ENCODE results near the gene EPB41L2. TPM values are rescaled to one million over a fixed set of nuclear protein-coding genes. Genes with fewer than 3 reads are reported as not detected.

The EPB41L2 gene
- total RNA-seq, 1 donor from 2014 or later = 66.3 TPM

GRCh38 chr6:130997061-130997753 is 65.8 kb downstream of the EPB41L2 start:
- H3K4me3 Mint-ChIP-seq = peak overlapping the region; percentile 0
- DNase-seq (ENCODE audit: low spot score in 2 of 2, unreplicated experiment in 2 of 2) = no peak
- H3K27ac Mint-ChIP-seq = peak overlapping the region; percentile 40
- H3K4me1 Mint-ChIP-seq = peaks cover 48% of the 10 kb centered on the region
- peaks cover 2% of the 10 kb centered on the region for H3K36me3 Mint-ChIP-seq
- H3K27me3 Mint-ChIP-seq (ENCODE audit: low read depth) = no peaks in the 10 kb centered on the region
- TF ChIP-seq CTCF (IDR thresholded peaks at IDR 0.05; ENCODE audit: unreplicated experiment) = no peak
- peaks cover 5% of the 10 kb centered on the region for H3K9me3 Mint-ChIP-seq

- Mint-ChIP-seq H3K27me3 (ENCODE audit: low read depth) (no peaks in the 10 kb centered on the region), H3K4me3 (no peak overlapping the region), H3K27ac (no peak overlapping the region), H3K4me1 (peaks cover 43% of the 10 kb centered on the region), H3K9me3 (peaks cover 5% of the 10 kb centered on the region), H3K36me3 (peaks cover 2% of the 10 kb centered on the region)
- no peak for DNase-seq (ENCODE audit: low spot score in 2 of 2, unreplicated experiment in 2 of 2)
- no peak for TF ChIP-seq CTCF (IDR thresholded peaks at IDR 0.05; ENCODE audit: unreplicated experiment)
These were observed 66.4 kb downstream of the EPB41L2 start for GRCh38 chr6:130996635-130997034.

- H3K36me3 Mint-ChIP-seq = peaks cover 2% of the 10 kb centered on the region
- peaks cover 8% of the 10 kb centered on the region for H3K9me3 Mint-ChIP-seq
- no peak overlapping the region for H3K4me3 Mint-ChIP-seq
- H3K27me3 Mint-ChIP-seq (ENCODE audit: low read depth) = no peaks in the 10 kb centered on the region
- no peak for TF ChIP-seq CTCF (IDR thresholded peaks at IDR 0.05; ENCODE audit: unreplicated experiment)
- DNase-seq (ENCODE audit: low spot score in 2 of 2, unreplicated experiment in 2 of 2) = no peak
- peak overlapping the region; percentile 80 for H3K27ac Mint-ChIP-seq
- H3K4me1 Mint-ChIP-seq = peaks cover 36% of the 10 kb centered on the region
These were observed 67.1 kb downstream of the EPB41L2 start for GRCh38 chr6:130995783-130996447.

GRCh38 chr6:130994319-130995097 is 68.5 kb downstream of the EPB41L2 start:
- no peaks in the 10 kb centered on the region for H3K27me3 Mint-ChIP-seq (ENCODE audit: low read depth)
- H3K4me3 Mint-ChIP-seq = no peak overlapping the region
- H3K4me1 Mint-ChIP-seq = peaks cover 26% of the 10 kb centered on the region
- DNase-seq (ENCODE audit: low spot score in 2 of 2, unreplicated experiment in 2 of 2) = no peak
- H3K9me3 Mint-ChIP-seq = peaks cover 13% of the 10 kb centered on the region
- H3K36me3 Mint-ChIP-seq = peaks cover 2% of the 10 kb centered on the region
- no peak for TF ChIP-seq CTCF (IDR thresholded peaks at IDR 0.05; ENCODE audit: unreplicated experiment)
- H3K27ac Mint-ChIP-seq = no peak overlapping the region

- Mint-ChIP-seq H3K27me3 (ENCODE audit: low read depth) (no peaks in the 10 kb centered on the region), H3K36me3 (peaks cover 2% of the 10 kb centered on the region), H3K4me3 (no peak overlapping the region), H3K4me1 (peaks cover 23% of the 10 kb centered on the region), H3K9me3 (peaks cover 13% of the 10 kb centered on the region), H3K27ac (no peak overlapping the region)
- DNase-seq (ENCODE audit: low spot score in 2 of 2, unreplicated experiment in 2 of 2) = no peak
- no peak for TF ChIP-seq CTCF (IDR thresholded peaks at IDR 0.05; ENCODE audit: unreplicated experiment)
These were observed 69.7 kb downstream of the EPB41L2 start for GRCh38 chr6:130993292-130993765.

All from mesothelial cell of epicardium (in vitro differentiated cells).